C4-2B (cell line): ENCODE results near the gene LAD1.

Experiments
- CTCF ChIP-seq: fragments of 450-650 bp; conservative IDR thresholded peaks from 2 replicates; pipeline ENCODE4 v1.5.1; 2017; ENCODE audit warnings: mild to moderate bottlenecking
- ZFX ChIP-seq: fragments of 450-650 bp; IDR thresholded peaks from 2 replicates; pipeline ENCODE4 v1.6.1; 2017

DNA sequence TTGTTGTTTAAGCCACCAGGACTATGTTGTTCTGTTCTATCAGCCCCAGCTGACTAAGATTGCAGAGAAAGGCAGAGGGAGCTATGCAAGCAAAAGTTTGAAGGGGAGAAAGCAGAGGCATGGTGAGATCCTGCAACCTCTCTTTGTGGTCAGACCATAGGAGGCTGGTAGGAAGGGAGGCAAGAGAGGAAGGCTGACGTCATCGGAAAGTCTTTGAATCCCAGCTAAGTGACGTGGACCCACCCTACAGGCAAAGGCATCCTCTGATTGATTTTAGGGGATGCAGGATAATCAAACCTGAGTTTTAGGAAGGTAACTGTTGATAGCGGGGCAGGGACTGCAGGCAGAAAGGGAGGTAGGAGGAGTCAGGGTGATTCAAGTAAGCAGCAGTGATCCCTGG, 45.7 kb upstream of the LAD1 start:
- TF ChIP-seq CTCF (no peak), ZFX (no peak)
